OCI-LY7 (cell line): ENCODE results near the gene ARMC9. TPM values are rescaled to one million over a fixed set of nuclear protein-coding genes. Genes with fewer than 3 reads are reported as not detected.

Experiments used
- BruUV-seq: library from RNA; stranded (reverse); fragments of 400-500 nt; replicated peaks from 2 replicates; lab custom pipeline; 2021; lab: Mats Ljungman, UMichigan
- CTCF ChIA-PET: fragments of 300-600 bp; sonication (Branson Sonifier 250); formaldehyde crosslinking; loops from one replicate; lab custom pipeline; 2022; ENCODE audit warnings: antibody characterized with exemption; ENCODE audit not compliant: unreplicated experiment; lab: Charles Lee
- POLR2A ChIA-PET: fragments of 300-600 bp; sonication (Branson Sonifier 250); formaldehyde crosslinking; loops from one replicate; lab custom pipeline; 2022; ENCODE audit warnings: antibody characterized with exemption; lab: Charles Lee
- DNase-seq: peaks from one replicate; pipeline ENCODE4 v3.0.0-alpha.2; 2015; ENCODE audit warnings: low spot score
- H2AFZ ChIP-seq: fragments of 200-600 bp; sonication (generic), shearing (Covaris generic); 2 replicates; pipeline ENCODE4 v1.6.1; 2014; ENCODE audit warnings: mild to moderate bottlenecking, antibody characterized with exemption, low read length, moderate library complexity
- H3K27ac ChIP-seq: fragments of 200-600 bp; sonication (generic); 2 replicates; pipeline ENCODE4 v1.5.1; 2014; ENCODE audit warnings: mixed run types, low read depth, mild to moderate bottlenecking, moderate library complexity, low read length, inconsistent platforms; ENCODE audit not compliant: poor library complexity, severe bottlenecking
- H3K36me3 ChIP-seq: fragments of 200-600 bp; sonication (generic); 2 replicates; pipeline ENCODE4 v1.6.1; 2014; ENCODE audit warnings: mild to moderate bottlenecking, antibody characterized with exemption, low read length, moderate library complexity, mixed read lengths; ENCODE audit not compliant: insufficient read depth
- H3K4me1 ChIP-seq: fragments of 200-600 bp; sonication (generic); 2 replicates; pipeline ENCODE4 v1.5.1; 2014; ENCODE audit warnings: mild to moderate bottlenecking, low read length; ENCODE audit not compliant: insufficient read depth, poor library complexity, severe bottlenecking
- H3K4me2 ChIP-seq: fragments of 200-600 bp; sonication (generic); 2 replicates; pipeline ENCODE4 v1.6.1; 2014; ENCODE audit warnings: mild to moderate bottlenecking, low read length
- H3K4me3 ChIP-seq: fragments of 200-600 bp; sonication (generic); 2 replicates; pipeline ENCODE4 v1.5.1; 2014; ENCODE audit warnings: mild to moderate bottlenecking, low read depth, low read length; ENCODE audit not compliant: poor library complexity, severe bottlenecking
- H3K79me2 ChIP-seq: fragments of 200-600 bp; sonication (generic); 2 replicates; pipeline ENCODE4 v1.6.1; 2016; ENCODE audit warnings: low read depth, mild to moderate bottlenecking, low read length, moderate library complexity, mixed read lengths; ENCODE audit not compliant: insufficient read depth
- H3K9me2 ChIP-seq: fragments of 200-600 bp; sonication (generic); 2 replicates; pipeline ENCODE4 v1.6.1; 2016; ENCODE audit warnings: mild to moderate bottlenecking, low read length, mixed read lengths; ENCODE audit not compliant: insufficient read depth
- H3K9me3 ChIP-seq: fragments of 200-600 bp; sonication (generic); 2 replicates; pipeline ENCODE4 v1.6.1; 2014; ENCODE audit warnings: mild to moderate bottlenecking, mixed run types, low read length, mixed read lengths
- H4K20me1 ChIP-seq: fragments of 200-600 bp; sonication (generic); 2 replicates; pipeline ENCODE4 v1.6.1; 2014; ENCODE audit warnings: mild to moderate bottlenecking, antibody characterized with exemption, low read length, moderate library complexity, mixed read lengths; ENCODE audit not compliant: insufficient read depth
- CTCF ChIP-seq: fragments of 200-600 bp; sonication (generic); conservative IDR thresholded peaks from 2 replicates; pipeline ENCODE4 v1.5.1; 2014; ENCODE audit warnings: mild to moderate bottlenecking, antibody characterized with exemption, low read length, moderate library complexity, mixed read lengths
- EZH2phosphoT487 ChIP-seq: fragments of 200-600 bp; sonication (generic); IDR thresholded peaks from 2 replicates; pipeline ENCODE4 v1.6.1; 2018; ENCODE audit warnings: low read depth, borderline replicate concordance, mild to moderate bottlenecking, mixed run types, antibody characterized with exemption, low read length, moderate library complexity, mixed read lengths
- intact Hi-C: fragments of 100-400 bp; cut with micrococcal nuclease; formaldehyde crosslinking; loops from one replicate; pipeline ENCODE4 v1.10.0; 2022; ENCODE audit not compliant: unreplicated experiment
- total RNA-seq, 2 experiments: library from RNA; depleted of rRNA in 1 of 2; stranded (reverse); fragments of >200 nt in 1 of 2; shearing (Covaris generic) in 1 of 2; gene quantifications; 2 replicates each; pipeline ENCODE4 v1.2.3, GENCODE V29; 2014 to 2022

Gene ARMC9
- total RNA-seq, 2 experiments from 2014 or later, result 6.6 to 12.2 TPM

GRCh38 chr2:231409776-231410175, 211.3 kb downstream of the ARMC9 start:
- no peaks in the 10 kb centered on the region for H4K20me1 ChIP-seq
- H3K9me2 ChIP-seq, result no peaks in the 10 kb centered on the region
- no peak overlapping the region for H3K4me2 ChIP-seq
- intact Hi-C loops, result loop anchor here (5.0 kb wide), 1 partner anchor 307 kb away; no protein-coding TSS in a partner anchor
- H3K36me3 ChIP-seq, result no peaks in the 10 kb centered on the region
- CTCF ChIA-PET, result no interaction called here
- no peaks in the 10 kb centered on the region for H3K79me2 ChIP-seq
- H3K4me3 ChIP-seq, result no peak overlapping the region
- TF ChIP-seq EZH2phosphoT487 (no peak), CTCF (no peak)
- peaks cover 15% of the 10 kb centered on the region; the same call in 1 of the 2 replicates for H3K9me3 ChIP-seq
- DNase-seq, result no peak
- no TSS peak for BruUV-seq
- H3K4me1 ChIP-seq, result peaks cover 9% of the 10 kb centered on the region
- POLR2A ChIA-PET, result interaction anchor here (0.6 to 1.0 kb wide), 4 partner anchors 13 to 325 kb away, joined by 3 read pairs; no protein-coding TSS in a partner anchor
- no peak overlapping the region for H3K27ac ChIP-seq
- no peak overlapping the region for H2AFZ ChIP-seq

DNA sequence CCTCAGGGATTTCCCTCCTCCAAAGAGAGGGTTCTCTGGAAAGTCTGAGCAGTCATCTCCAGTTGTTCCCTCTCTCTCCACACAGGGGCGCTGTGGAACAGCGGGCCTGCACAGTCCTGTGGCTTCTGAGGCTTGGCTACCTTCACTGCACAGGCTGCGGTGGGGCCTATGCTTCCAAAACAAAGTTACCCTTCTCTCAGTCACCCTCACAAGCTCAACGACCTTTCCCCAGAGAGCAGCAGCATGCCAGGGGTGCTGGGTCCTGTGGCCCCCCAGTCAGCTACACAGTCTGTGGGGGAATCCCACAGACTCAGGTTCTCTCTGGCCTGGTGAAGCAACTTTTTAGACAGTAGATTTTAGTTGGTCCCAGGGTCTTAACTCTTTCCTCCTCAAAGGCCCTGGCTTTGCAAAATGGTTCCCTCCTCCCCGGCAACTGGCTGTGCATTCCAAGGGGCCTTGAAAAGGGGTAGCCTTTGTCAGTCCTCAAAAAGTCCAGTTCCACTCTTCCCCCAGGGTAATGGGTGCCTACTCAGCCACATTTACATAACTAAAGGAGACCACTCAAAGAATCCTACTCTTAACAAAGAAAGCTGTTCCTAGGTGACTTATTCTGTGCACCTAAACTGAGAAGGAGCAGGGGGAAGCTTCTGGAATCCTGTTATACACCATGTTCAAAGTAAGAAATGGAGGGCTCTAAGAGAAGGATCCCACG, 212.0 kb downstream of the ARMC9 start:
- Histone ChIP-seq H3K27ac (no peak overlapping the region), H3K4me1 (peaks cover 9% of the 10 kb centered on the region), H3K79me2 (no peaks in the 10 kb centered on the region), H2AFZ (no peak overlapping the region), H3K9me3 (peaks cover 15% of the 10 kb centered on the region; the same call in 1 of the 2 replicates), H3K4me3 (no peak overlapping the region), H3K9me2 (no peaks in the 10 kb centered on the region), H3K4me2 (no peak overlapping the region), H3K36me3 (no peaks in the 10 kb centered on the region), H4K20me1 (no peaks in the 10 kb centered on the region)
- no peak for DNase-seq
- intact Hi-C loops, result no loop called here
- CTCF ChIA-PET, result no interaction called here
- POLR2A ChIA-PET, result no interaction called here
- no TSS peak for BruUV-seq
- peak; percentile 74 for TF ChIP-seq CTCF
- TF ChIP-seq EZH2phosphoT487, result no peak

DNA sequence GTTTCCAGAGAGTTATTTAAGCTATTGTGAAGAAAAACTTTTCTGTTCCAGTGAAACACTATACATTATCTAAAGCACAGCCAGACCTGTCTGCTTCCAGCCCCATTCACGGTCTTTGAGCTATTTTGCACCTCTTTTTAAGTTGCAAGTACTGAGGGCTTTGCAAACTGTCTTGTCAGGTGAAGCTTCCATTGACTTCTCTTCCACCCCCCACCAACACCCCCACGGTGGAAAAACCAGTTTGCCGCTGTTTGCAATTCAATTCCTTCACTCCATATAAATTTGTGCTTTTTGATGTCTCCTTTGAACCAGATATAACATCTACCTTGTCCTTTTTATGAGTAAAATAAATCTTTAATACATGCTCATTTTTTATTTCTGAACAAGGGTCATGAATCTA, 212.8 kb downstream of the ARMC9 start:
- Histone ChIP-seq H3K4me1 (peaks cover 4% of the 10 kb centered on the region), H3K4me3 (no peak overlapping the region), H3K4me2 (no peak overlapping the region), H3K36me3 (no peaks in the 10 kb centered on the region), H3K9me3 (peaks cover 15% of the 10 kb centered on the region; the same call in 1 of the 2 replicates), H3K9me2 (no peaks in the 10 kb centered on the region), H2AFZ (no peak overlapping the region), H3K27ac (no peak overlapping the region), H3K79me2 (no peaks in the 10 kb centered on the region), H4K20me1 (no peaks in the 10 kb centered on the region)
- intact Hi-C loops, result no loop called here
- TF ChIP-seq EZH2phosphoT487 (no peak), CTCF (no peak)
- CTCF ChIA-PET, result no interaction called here
- BruUV-seq, result no TSS peak
- DNase-seq, result no peak
- POLR2A ChIA-PET, result no interaction called here
